Gastrocnemius medialis (tissue), 4 donors: ENCODE data around the gene CCP110.

ENCODE experiments used
- POLR2A ChIP-seq, 2 donors: fragments of 450-650 bp; IDR thresholded peaks; one replicate each; pipeline ENCODE4 v1.6.1; 2017; ENCODE audit warnings: antibody characterized with exemption in 2 of 2, mild to moderate bottlenecking in 2 of 2, moderate library complexity in 2 of 2
- TF ChIP-seq, protein P1 (sequence below), 5 experiments: fragments of 450-650 bp in 3 of 5; fragments of 200-600 bp in 2 of 5; sonication (generic) in 2 of 5; IDR thresholded peaks in 4 of 5; conservative IDR thresholded peaks in 1 of 5; 1 replicate in 4 of 5; 2 replicates in 1 of 5; pipeline ENCODE4 v1.5.1; 2016 to 2019; ENCODE audit warnings: antibody characterized with exemption in 5 of 5, mild to moderate bottlenecking in 3 of 5, moderate library complexity in 3 of 5

DNA sequence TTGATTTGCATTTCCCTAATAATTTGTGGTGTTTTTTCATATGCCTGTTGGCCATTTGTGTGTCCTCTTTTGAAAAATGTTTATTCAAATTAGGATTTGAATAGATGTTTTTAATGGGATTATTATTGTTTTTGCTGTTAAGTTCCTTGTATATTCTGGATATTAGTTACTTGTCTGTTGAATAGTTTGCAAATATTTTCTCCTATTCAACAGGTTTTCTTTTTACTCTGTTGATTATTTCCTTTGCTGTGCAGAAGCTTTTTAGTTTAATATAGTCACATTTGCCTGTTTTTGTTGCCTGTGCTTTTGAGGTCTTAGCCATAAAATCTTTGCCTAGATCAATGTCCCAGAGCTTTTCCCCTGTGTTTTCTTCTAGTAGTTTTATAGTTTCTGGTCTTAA lies 11.4 kb upstream of the CCP110 start:
- TF ChIP-seq, protein P1, sequence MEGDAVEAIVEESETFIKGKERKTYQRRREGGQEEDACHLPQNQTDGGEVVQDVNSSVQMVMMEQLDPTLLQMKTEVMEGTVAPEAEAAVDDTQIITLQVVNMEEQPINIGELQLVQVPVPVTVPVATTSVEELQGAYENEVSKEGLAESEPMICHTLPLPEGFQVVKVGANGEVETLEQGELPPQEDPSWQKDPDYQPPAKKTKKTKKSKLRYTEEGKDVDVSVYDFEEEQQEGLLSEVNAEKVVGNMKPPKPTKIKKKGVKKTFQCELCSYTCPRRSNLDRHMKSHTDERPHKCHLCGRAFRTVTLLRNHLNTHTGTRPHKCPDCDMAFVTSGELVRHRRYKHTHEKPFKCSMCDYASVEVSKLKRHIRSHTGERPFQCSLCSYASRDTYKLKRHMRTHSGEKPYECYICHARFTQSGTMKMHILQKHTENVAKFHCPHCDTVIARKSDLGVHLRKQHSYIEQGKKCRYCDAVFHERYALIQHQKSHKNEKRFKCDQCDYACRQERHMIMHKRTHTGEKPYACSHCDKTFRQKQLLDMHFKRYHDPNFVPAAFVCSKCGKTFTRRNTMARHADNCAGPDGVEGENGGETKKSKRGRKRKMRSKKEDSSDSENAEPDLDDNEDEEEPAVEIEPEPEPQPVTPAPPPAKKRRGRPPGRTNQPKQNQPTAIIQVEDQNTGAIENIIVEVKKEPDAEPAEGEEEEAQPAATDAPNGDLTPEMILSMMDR (IDR thresholded peaks at IDR 0.05 in 4 of 5, conservative IDR thresholded peaks at IDR 0.05 in 1 of 5): no peak
- TF ChIP-seq POLR2A (IDR thresholded peaks at IDR 0.05): no peak
